C4-2B (cell line): Measurements from ENCODE around the gene PITPNC1.

Experiments used
- ZFX ChIP-seq: fragments of 450-650 bp; IDR thresholded peaks from 2 replicates; pipeline ENCODE4 v1.6.1; 2017
- TF ChIP-seq, protein P1 (sequence below): fragments of 450-650 bp; conservative IDR thresholded peaks from 2 replicates; pipeline ENCODE4 v1.5.1; 2017; ENCODE audit warnings: mild to moderate bottlenecking

DNA sequence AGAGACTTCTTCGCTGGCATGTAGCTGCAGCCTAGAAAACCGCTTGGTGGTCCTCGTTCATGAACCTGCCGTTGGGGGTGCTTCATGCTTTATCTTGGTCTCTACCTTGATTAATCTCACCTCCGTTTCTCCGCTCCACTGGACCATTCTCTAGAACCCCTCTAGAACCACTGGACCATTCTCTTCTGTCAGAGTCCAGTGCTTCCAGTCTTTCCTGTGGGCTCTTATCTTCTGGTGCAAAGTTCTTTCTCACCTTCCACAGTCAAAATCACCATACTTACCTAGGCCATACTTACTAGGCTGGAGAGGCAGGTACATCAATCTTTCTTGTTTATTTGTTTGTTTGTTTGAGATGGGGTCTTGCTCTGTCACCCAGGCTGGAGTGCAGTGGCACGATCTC lies 71.4 kb downstream of the PITPNC1 start:
- TF ChIP-seq, protein P1, sequence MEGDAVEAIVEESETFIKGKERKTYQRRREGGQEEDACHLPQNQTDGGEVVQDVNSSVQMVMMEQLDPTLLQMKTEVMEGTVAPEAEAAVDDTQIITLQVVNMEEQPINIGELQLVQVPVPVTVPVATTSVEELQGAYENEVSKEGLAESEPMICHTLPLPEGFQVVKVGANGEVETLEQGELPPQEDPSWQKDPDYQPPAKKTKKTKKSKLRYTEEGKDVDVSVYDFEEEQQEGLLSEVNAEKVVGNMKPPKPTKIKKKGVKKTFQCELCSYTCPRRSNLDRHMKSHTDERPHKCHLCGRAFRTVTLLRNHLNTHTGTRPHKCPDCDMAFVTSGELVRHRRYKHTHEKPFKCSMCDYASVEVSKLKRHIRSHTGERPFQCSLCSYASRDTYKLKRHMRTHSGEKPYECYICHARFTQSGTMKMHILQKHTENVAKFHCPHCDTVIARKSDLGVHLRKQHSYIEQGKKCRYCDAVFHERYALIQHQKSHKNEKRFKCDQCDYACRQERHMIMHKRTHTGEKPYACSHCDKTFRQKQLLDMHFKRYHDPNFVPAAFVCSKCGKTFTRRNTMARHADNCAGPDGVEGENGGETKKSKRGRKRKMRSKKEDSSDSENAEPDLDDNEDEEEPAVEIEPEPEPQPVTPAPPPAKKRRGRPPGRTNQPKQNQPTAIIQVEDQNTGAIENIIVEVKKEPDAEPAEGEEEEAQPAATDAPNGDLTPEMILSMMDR = no peak
- no peak for TF ChIP-seq ZFX
